Testis (tissue), 3 donors: ENCODE results near the gene LRRIQ1. TPM values are rescaled to one million over a fixed set of nuclear protein-coding genes. Genes with fewer than 3 reads are reported as not detected.
"Not testable (repeated sequence)": the region's sequence is repeated elsewhere in the genome, so short reads cannot be mapped to it uniquely, and the experiment has no call there.

Experiments used
- DNase-seq: peaks from one replicate; pipeline ENCODE4 v3.0.0-alpha.2; 2019
- H3K27ac ChIP-seq, 2 donors: fragments of 200-600 bp; sonication (generic); one replicate each; pipeline ENCODE4 v1.5.1; 2019
- H3K27me3 ChIP-seq: fragments of 200-600 bp; sonication (generic); one replicate; pipeline ENCODE4 v1.5.1; 2019
- H3K36me3 ChIP-seq: fragments of 200-600 bp; sonication (generic); one replicate; pipeline ENCODE4 v1.5.1; 2017; ENCODE audit warnings: low read depth; ENCODE audit errors: missing control alignments
- H3K4me1 ChIP-seq: fragments of 200-600 bp; sonication (generic); one replicate; pipeline ENCODE4 v1.5.1; 2019
- H3K4me3 ChIP-seq, 2 donors: fragments of 200-600 bp; sonication (generic); one replicate each; pipeline ENCODE4 v1.5.1; 2017 to 2019
- H3K9me3 ChIP-seq: fragments of 200-600 bp; sonication (generic); one replicate; pipeline ENCODE4 v1.5.1; 2017
- CTCF ChIP-seq, 3 experiments: fragments of 450-650 bp in 2 of 3; fragments of 200-600 bp in 1 of 3; sonication (generic) in 1 of 3; IDR thresholded peaks; one replicate each; pipeline ENCODE4 v1.5.1; 2016 to 2019; ENCODE audit warnings: antibody characterized with exemption in 3 of 3, mild to moderate bottlenecking in 2 of 3, moderate library complexity in 1 of 3
- POLR2A ChIP-seq: fragments of 450-650 bp; IDR thresholded peaks from one replicate; pipeline ENCODE4 v1.6.1; 2017; ENCODE audit warnings: antibody characterized with exemption, mild to moderate bottlenecking, moderate library complexity
- WGBS, 2 donors: methylation state at CpG; one replicate each; pipeline ENCODE4 v1.1.5; 2018; 5-methylcytosine and 5-hydroxymethylcytosine counted together
- intact Hi-C: fragments of 100-400 bp; cut with DNase I; formaldehyde crosslinking; loops from one replicate; pipeline ENCODE4 v1.15.1; 2023; ENCODE audit warnings: low total_unique reads
- polyA plus RNA-seq: library from polyadenylated mRNA; stranded (reverse); fragments of 350-450 nt; fragmentation: Illumina TruSeq; extraction: RNeasy Lipid Tissue Mini Kit (QIAGEN cat#74804); gene quantifications from one replicate; pipeline ENCODE4 v1.2.3, GENCODE V29; 2014; ENCODE audit warnings: low read depth, low replicate concordance; ENCODE audit not compliant: insufficient read depth
- total RNA-seq, 2 donors: library from RNA; depleted of rRNA; stranded (reverse); fragments of >200 nt; gene quantifications; one replicate each; pipeline ENCODE4 v1.2.3, GENCODE V29; 2016

Gene LRRIQ1
- total and polyA plus RNA-seq, 3 donors from 2014 or later: 9.6 to 29.0 (median 13.2) TPM

GRCh38 chr12:85188619-85189018 lies 152.5 kb downstream of the LRRIQ1 start:
- no peaks in the 10 kb centered on the region for H3K9me3 ChIP-seq
- no peaks in the 10 kb centered on the region for H3K27me3 ChIP-seq
- TF ChIP-seq POLR2A (no peak), CTCF (IDR thresholded peaks at IDR 0.05) (no peak)
- H3K27ac ChIP-seq: no peak overlapping the region
- 89 to 93% methylated on average over 3 of the region's 3 CpGs for WGBS, 2 donors
- no peaks in the 10 kb centered on the region for H3K4me1 ChIP-seq
- no peak for DNase-seq
- H3K4me3 ChIP-seq: no peak overlapping the region
- intact Hi-C loops: no loop called here
- no peaks in the 10 kb centered on the region for H3K36me3 ChIP-seq

- intact Hi-C loops: no loop called here
- H3K36me3 ChIP-seq: no peaks in the 10 kb centered on the region
- H3K9me3 ChIP-seq: no peaks in the 10 kb centered on the region
- whole genome bisulfite sequencing, 2 donors: 55 to 56% methylated on average over 2 of the region's 2 CpGs
- no peak for DNase-seq
- H3K4me3 ChIP-seq: no peak overlapping the region
- no peaks in the 10 kb centered on the region for H3K27me3 ChIP-seq
- no peak overlapping the region for H3K27ac ChIP-seq
- TF ChIP-seq POLR2A (no peak), CTCF (IDR thresholded peaks at IDR 0.05) (no peak)
- no peaks in the 10 kb centered on the region for H3K4me1 ChIP-seq
Measured at GRCh38 chr12:85190728-85191127, 154.6 kb downstream of the LRRIQ1 start.

GRCh38 chr12:85203809-85204208 lies 167.7 kb downstream of the LRRIQ1 start:
- H3K27ac ChIP-seq, DNase-seq, H3K36me3 ChIP-seq, H3K4me1 ChIP-seq, H3K9me3 ChIP-seq, H3K4me3 ChIP-seq, H3K27me3 ChIP-seq, intact Hi-C loops: not testable (repeated sequence)
- WGBS, 2 donors: 83 to 90% methylated on average over 3 of the region's 3 CpGs

DNA sequence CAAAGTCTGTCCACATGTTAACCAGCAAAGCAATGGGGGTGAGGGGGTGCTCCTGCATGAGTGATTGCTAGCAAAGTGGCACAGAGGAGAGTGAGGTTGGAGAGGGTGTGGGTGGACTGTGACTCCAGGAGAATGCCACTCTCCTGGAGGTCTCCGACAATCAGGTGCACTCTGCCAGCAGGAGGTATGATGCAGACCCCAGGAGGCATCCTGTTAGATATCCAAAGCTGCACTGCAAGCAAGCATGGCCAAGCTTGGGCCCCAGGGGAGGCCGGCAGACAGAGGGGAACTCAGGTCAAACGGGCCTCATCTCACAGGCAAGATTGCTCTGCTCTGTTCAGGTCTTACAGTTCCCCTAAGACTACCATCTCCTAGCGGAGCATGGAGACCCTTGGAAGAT lies 170.4 kb downstream of the LRRIQ1 start:
- Histone ChIP-seq H3K27ac (no peak overlapping the region), H3K27me3 (no peaks in the 10 kb centered on the region), H3K36me3 (no peaks in the 10 kb centered on the region), H3K4me1 (no peaks in the 10 kb centered on the region), H3K4me3 (no peak overlapping the region), H3K9me3 (no peaks in the 10 kb centered on the region)
- DNase-seq: no peak
- intact Hi-C loops: no loop called here
- 84 to 100% methylated on average over 1 to 4 of the region's 4 CpGs for WGBS, 2 donors
- TF ChIP-seq CTCF (IDR thresholded peaks at IDR 0.05) (no peak), POLR2A (no peak)

DNA sequence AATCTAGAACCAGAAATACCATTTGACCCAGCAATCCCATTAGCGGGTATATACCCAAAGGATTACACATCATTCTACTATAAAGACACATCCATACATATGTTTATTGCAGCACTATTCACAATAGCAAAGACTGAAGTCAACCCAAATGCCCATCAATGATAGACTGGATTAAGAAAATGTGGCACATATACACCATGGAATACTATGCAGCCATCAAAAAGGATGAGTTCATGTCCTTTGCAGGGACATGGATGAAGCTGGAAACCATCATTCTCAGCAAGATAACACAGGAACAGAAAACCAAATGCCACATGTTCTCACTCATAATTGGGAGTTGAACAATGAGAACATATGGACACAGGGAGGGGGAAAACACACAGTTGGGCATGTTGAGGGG lies 188.2 kb downstream of the LRRIQ1 start:
- H3K9me3 ChIP-seq, H3K27ac ChIP-seq, H3K4me1 ChIP-seq, H3K27me3 ChIP-seq, intact Hi-C loops, H3K36me3 ChIP-seq, DNase-seq, H3K4me3 ChIP-seq: not testable (repeated sequence)
- WGBS, 2 donors: 91% methylated on average over 1 of the region's 1 CpG

- H3K36me3 ChIP-seq: no peaks in the 10 kb centered on the region
- H3K27ac ChIP-seq: no peak overlapping the region
- no peaks in the 10 kb centered on the region for H3K27me3 ChIP-seq
- no peaks in the 10 kb centered on the region for H3K9me3 ChIP-seq
- WGBS, 2 donors: 38 to 40% methylated on average over 1 of the region's 1 CpG
- no peak overlapping the region for H3K4me3 ChIP-seq
- no peak for DNase-seq
- no peak for TF ChIP-seq CTCF (IDR thresholded peaks at IDR 0.05)
- TF ChIP-seq POLR2A: no peak
- H3K4me1 ChIP-seq: no peaks in the 10 kb centered on the region
- intact Hi-C loops: no loop called here
Measured at GRCh38 chr12:85225501-85225900, 189.3 kb downstream of the LRRIQ1 start.
